GM10266 (cell line): Measurements from ENCODE around the gene CPB2.

Experiments
- DNase-seq: peaks from one replicate; pipeline ENCODE4 v3.0.0; 2012; ENCODE audit errors: extremely low spot score
- TF ChIP-seq, protein P1 (sequence below): IDR thresholded peaks from 2 replicates; pipeline ENCODE4 v1.5.1; 2012; ENCODE audit warnings: mild to moderate bottlenecking, low read depth; ENCODE audit not compliant: control insufficient read depth, insufficient read depth; ENCODE audit errors: missing control alignments

CPB2 gene

DNA sequence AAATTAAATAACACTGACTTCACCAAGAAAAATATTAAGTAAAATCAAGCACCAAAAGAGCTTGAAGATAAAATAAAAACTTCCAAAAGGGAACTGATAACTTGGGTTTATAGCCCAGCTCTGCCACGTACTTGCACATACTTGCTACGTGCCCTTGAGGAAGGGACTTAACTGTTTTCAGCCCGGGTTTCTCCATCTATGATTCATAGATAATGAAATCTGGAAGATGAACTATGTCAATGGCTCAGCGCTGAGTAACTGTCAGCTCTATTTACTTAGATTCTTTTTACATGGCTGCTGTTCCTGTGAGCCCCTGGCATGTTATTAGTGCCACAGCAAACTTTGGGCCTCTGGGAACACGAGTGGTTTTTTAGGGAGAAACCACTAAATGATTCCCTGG is 42.6 kb downstream of the CPB2 start:
- TF ChIP-seq, protein P1, sequence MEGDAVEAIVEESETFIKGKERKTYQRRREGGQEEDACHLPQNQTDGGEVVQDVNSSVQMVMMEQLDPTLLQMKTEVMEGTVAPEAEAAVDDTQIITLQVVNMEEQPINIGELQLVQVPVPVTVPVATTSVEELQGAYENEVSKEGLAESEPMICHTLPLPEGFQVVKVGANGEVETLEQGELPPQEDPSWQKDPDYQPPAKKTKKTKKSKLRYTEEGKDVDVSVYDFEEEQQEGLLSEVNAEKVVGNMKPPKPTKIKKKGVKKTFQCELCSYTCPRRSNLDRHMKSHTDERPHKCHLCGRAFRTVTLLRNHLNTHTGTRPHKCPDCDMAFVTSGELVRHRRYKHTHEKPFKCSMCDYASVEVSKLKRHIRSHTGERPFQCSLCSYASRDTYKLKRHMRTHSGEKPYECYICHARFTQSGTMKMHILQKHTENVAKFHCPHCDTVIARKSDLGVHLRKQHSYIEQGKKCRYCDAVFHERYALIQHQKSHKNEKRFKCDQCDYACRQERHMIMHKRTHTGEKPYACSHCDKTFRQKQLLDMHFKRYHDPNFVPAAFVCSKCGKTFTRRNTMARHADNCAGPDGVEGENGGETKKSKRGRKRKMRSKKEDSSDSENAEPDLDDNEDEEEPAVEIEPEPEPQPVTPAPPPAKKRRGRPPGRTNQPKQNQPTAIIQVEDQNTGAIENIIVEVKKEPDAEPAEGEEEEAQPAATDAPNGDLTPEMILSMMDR = no peak
- no peak for DNase-seq

DNA sequence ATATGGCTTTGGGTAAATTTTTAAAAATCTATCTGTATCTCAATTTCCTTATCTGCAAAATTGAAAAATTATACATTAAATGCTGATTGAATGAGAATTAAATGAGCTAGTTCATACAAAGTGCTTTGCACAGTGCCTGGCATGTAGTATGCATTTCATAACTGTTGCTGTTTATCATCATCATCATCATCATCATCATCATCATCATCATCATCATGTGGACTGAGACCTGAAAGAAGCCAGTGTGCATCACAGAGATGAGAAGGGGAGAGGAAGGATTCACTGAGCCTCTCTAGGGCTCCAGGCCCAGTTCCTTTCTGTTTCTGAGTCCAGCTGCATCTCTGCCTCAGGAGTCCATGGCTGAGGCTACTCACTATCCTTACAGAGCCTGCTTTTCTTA is 45.4 kb downstream of the CPB2 start:
- TF ChIP-seq, protein P1 = no peak
- no peak for DNase-seq

DNA sequence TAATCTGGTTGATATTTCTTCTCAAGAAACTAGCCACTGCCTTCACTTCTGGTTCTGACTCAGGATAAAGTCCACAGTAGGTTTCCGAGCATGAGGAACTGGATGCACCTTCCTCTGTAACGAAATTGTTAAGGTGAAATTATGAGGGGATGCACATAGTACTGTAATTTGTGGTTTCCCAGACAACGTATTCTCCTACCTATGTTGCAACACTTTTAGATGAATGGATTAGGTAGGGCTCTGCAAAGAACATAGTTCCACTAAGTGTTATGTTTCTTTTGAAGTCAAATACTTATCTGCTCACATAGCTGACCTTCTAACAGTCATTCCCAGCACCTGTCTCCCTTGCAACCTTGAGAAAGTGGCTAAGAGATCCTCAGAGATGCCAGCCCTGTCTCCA is 46.6 kb downstream of the CPB2 start:
- TF ChIP-seq, protein P1 = no peak
- DNase-seq = no peak

DNA sequence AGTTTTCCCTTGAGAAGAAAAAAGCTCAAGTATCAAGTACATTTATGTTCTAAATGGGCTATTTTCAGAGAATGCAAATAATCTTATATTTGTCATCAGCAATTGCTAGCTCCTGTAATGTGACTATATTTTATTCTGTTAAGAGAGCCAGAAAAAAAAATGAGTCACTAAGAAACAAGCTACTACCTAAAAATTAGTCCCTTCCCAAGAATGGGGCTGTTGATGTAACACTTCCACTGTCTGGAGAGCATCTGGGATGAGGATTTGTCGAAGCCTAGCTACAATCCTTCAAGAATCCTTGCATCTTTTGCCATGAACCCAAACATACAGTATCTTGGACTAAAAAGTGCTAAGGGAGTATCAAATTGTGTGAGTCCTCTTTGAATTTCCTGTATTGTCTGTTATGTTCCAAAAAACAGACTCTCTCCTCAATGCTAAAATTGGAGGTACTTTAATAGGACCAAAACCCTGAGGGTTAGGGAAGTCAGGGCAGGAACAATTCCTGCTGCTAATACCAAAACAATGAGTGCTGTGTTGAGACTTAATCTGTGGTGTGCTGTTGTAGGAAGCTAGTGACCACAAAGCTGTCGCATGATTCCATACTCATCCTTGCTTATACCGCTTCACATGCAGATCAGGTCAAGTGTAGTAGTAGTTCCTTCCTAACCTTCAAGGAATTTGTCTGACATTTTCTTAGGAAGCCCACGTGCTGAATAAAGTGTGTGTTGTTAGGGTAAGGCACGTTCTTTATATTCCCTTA is 47.4 kb downstream of the CPB2 start:
- TF ChIP-seq, protein P1 = no peak
- no peak for DNase-seq

DNA sequence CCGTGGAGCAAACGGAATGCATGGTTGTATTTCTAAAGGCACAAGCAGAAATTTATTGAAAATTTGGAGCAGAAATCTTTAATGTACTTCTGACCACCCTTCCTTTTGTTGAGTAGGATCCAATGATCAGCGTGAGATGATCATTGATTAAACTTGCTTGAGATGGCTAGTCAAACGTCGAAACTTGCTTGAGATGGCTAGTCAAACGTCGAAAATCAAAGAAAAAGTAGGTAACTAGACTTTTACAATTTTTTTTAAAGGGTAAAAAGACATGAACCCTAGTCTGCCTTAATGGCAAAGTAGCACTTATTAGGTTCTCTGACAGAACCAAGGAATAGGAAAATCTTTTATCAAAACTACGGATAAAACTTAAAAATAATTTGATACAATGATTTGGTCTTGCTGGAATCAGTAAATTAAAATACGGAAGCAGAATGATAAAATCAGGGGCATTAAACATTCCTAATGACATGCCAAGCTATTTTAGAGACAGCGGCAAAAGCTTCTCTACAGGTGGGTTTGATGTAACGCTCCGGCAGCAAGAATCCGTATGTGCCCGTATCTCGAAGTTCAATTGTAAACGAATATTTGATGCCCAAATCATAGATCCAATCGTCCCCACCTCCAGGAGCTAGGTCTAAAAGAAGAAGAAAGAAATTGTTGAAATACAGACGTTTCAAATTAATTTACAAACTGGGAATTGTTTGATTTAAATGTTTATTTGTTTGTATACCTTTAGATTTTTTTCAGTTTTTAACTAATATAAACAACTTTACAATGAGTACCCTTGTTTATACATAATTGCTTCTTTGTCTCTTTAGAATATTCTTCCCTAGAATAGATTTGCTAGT is 51.4 kb downstream of the CPB2 start:
- no peak for DNase-seq

DNA sequence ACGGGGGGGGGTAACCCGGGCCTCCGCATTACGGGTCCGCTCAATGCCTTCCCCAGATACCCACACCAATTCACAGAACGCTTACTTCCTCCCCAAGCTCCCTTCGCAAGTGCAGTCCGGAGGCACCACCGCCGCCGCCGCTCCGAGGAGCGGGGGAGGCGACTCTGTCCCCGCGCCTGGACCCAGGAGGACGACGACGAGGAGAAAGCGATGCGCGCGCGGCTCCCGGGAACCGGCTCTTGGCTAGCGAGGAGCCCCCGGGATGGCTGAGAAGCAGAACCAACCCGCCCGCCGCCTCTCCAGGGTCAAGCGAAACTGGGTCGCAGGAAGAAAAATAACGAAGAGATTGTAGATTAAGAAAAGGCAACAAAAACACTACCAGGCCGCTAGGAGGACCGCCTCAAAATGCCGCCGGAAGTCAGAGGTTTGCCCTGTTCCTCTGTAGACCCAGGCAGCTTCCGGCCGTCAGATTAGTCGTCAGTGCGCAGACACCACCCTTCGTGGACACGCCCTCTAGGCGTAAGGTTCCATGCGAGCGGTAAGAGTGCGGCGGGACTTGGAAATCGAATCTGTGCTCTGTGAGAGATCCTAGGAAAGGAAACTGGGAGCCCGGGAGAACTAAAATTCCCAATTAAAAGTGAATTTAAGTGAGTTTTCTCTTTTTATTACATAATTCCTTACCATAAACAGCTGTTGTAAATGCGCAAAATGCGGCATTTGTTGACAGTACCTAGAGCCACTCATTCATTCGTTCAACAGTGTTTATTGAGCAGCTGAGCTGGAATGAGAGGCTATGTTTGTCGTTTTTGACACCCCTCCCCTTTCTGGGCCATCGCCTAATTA is 52.3 kb downstream of the CPB2 start, which contains the start of gene ZC3H13:
ZC3H13 (minus strand) TSS at position 428 of the 843 bp plus-strand sequence. CDS start 7,239 bp downstream, outside the sequence.
- TF ChIP-seq, protein P1 = peak; percentile 18
- peak; percentile 87 for DNase-seq

More for the DNA sequence above, 51.4 kb downstream of the CPB2 start:
- TF ChIP-seq, protein P1 = no peak

DNA sequence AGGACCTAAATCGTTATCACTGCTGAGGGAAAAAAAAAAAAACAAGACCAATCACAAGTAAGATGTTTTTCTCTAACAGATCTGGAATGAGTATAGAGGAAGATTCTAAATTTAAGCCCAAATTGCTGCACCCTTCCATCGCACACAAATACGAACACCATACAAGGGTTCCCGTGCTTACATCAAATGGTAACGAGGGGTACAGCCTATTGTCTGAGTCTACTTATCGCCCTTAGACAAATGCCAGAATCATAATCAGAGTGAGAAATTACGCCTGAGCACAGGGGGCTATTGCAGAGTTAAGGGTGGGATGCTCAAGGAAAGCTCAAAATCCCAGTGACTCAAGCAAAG is 52.9 kb downstream of the CPB2 start:
- DNase-seq = no peak

More for the DNA sequence above, 52.9 kb downstream of the CPB2 start:
- TF ChIP-seq, protein P1 = no peak
